Occipital lobe (tissue), 2 donors: ENCODE data around the gene LXN. TPM values are rescaled to one million over a fixed set of nuclear protein-coding genes. Genes with fewer than 3 reads are reported as not detected.

Source experiments
- DNase-seq: peaks from one replicate; lab custom pipeline; 2025; lab: John Stamatoyannopoulos, UW
- total RNA-seq: library from RNA; depleted of rRNA; stranded (reverse); fragments of >200 nt; gene quantifications from one replicate; pipeline ENCODE4 v1.2.3, GENCODE V29; 2014

LXN gene
- total RNA-seq, 1 donor from 2014 or later: 10.5 TPM

DNA sequence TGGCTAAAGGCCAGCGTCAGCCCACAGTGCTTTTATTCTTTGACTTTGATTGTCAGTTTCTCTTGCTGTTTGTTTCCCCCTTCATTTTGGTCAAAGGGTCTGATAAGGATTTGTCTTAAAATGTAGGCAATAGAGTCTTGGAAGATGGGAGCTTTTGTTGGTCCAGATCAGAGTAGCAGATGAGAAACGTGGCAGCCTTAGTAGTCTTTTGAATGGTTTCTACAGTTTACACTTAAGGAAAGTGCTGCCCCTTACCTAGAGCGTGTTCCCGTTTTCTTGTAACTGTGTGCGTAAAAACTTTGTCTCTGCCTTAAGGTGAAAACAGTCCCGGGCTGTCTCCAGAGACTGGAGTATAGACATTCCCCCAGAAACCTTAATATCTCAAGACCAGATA, 630 bp downstream of the LXN start:
- no peak for DNase-seq

DNA sequence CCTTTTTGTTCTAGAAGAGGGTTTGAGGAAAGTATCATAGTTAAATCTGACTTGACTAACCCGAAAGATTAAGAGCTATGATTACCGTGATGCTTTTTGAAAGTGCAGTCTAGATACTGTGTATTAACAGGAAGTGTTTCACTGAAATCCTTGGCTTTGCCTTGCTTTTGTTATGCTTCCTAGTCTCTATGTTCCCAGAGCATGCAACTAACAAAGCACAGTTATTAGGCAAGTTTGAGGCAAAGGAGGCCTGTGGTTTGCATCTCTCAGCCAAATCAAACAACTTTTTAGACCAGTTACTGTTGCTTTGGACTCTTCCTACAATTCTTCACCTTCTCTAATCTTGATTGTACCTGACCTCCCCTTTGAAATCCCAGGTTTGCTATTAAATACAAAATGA, 3.9 kb downstream of the LXN start:
- no peak for DNase-seq

DNA sequence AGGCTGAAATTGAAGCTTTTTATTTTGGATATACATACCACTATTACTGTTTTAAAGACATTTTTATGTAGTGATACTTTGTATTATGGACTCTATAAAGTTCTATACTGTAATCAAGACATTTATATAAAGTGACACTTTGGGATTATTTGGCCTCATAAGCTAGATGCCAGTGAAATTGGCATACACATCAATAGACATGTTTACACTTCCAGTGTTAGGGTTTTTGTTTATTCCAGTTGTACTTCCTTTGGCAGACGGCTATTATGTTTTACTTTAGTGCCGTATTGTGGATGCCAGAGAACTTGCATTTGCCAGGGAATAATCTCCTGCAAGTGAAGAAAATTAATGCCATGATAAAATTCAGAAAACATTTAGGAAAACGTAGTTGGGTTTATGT, 6.0 kb downstream of the LXN start:
- no peak for DNase-seq

DNA sequence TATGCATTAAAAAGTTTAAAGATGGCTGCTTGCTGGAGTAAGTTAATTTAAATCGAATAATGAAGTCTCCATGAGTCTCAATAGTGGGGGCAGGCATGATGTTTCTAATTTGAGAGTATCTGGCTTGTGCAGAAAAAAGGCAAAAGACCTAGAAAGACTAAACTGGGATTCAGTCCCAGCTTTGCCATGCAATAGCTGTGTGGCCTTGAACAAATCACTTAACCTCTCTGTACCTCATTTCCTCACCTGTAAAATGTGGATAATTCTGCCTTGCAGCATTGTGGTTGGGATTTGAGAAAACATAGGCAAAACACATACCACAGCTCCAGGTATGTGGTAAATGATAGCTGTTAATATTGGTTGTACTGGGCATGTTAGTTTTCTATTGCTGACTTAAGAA, 8.6 kb downstream of the LXN start:
- no peak for DNase-seq

DNA sequence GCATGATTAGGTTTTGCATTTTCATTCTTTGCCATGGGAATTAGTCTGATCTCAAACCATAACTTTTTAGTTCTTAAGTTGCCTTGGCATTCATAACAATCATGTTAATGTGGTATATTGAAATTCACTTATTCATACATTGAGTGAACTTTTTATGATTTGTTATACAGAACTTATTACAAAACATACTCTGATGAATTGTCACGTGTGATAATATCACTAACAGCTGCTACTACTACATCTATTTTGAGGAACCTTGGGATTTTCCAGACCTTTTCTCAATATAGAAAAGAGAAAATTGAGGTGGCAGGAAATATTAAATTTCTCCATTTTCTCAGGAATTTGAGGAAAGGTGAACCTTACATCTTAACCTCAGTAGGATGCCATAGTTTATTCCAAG, 9.2 kb downstream of the LXN start:
- no peak for DNase-seq

DNA sequence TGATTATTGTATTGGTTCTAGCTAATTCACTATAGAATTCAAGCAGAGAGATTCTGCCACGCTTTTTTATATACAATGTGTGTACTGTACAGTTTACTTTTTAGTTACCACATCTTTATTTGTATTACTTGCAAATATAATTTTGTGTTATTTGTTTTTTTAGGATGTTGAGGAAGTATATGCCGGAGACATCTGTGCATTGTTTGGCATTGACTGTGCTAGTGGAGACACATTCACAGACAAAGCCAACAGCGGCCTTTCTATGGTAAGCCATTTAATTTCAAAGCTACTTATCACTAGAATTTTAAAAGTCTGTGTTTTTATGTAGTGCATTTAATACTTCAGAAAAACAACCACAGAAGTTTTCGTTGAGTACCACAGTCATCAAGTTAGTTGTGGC, 11.7 kb downstream of the LXN start:
- DNase-seq: no peak

DNA sequence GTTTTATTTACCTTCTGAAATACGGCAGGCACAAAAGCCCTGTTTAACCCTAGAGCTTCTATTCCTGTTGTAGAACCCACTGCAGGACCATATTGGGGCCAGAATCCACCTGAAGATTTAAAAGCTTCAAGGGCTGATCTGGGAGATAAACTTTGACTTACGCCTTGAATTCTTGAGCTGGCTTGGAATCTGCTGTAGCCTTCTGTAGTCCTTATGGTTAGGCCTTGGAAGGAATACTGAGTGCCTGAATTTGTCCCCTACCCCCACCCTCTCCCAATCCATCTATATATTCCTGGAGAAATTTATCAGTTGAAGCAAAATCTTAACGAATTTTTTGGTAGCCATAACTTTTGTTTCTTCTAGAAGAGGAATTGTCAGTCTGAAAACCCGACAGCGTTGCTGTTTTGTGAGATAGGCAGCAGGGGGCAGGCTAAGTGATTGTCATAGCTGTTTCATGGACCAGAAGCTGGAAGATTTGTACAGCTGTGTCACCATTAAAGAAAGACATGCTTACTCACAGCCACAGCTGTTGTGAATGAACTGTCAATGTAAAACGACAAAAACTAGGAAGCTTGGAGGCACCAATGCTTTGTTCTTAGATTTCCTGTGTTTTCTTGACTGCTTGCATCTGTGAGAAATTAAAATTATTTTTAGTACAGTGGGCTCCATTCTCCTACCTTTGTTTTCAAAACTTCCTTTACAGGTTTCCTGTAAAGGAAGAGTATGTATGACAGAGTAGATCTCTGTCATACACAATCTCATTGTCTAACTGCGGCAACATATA, 12.8 kb downstream of the LXN start:
- DNase-seq: peak; percentile 12

DNA sequence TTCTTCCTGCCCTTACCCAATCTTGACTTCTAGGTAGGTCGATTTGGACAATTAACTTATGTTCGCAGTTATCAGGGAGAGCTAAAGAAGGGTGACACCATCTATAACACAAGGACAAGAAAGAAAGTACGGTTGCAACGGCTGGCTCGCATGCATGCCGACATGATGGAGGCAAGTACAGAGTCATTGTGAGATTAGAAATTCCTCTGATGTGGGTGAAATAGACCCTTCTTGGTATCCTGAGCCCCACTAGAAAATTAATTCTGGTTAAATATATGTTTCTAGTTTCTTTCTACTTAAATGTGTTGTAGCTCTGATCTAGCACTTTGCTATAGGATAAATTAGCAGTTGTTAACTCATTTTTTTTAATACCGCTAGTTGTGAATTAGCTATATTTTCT, 13.6 kb downstream of the LXN start:
- DNase-seq: no peak

DNA sequence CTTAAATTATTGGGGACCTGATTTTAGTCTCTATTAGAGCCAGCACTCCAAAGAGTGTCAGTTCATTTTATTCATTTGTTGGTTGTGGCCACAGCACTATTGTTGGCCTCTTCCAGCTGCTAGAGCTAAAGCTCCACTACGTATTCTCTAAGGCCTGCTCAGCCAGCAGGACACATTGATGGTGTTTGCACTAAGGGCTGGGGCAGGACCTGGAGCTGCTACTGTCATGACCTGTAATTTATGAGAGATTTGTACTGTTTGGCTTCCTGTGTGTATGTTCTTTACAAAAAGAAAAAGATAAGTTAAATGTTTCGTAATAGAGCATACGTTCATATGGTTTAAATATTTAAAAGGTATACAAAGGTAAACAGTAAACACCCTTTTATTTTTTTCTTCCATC, 20.0 kb downstream of the LXN start:
- DNase-seq: no peak

DNA sequence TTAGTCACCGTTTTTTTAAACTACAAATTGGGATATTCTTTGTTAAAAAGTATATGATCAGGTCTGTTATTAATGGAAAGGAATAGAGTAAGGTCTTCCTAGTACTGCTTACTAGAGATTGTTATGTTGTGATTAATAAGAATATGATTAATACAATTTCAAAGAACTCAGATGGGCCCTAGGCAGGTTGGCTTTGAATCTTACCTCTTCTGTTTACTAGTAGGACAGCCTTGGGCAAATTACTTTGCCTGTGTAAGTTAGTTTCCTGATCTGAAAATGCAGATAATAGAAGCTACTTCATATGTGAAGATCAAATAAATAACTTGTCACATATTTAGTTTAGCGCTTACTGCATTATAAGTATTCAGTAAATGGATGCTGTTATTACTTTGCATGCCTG, 21.3 kb downstream of the LXN start:
- no peak for DNase-seq

DNA sequence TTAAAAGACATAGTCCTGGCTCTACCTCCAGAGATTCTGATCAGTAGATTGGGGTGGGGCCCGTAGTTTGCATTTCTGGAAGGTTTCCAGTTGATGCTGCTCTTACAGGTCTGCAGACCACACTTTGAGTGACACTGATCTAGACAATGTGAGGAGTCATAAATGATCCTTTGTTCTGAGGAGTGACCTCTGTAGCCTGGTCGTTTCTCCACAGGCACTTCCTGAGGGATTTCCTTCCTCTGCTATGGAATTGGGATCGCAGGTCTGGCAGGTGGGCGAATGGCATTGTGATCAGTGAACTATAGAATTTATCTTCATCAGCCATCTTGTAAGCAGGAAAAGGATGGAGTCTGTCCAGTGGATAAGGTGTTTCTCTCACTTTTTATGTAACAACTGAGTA, 22.7 kb downstream of the LXN start:
- no peak for DNase-seq

DNA sequence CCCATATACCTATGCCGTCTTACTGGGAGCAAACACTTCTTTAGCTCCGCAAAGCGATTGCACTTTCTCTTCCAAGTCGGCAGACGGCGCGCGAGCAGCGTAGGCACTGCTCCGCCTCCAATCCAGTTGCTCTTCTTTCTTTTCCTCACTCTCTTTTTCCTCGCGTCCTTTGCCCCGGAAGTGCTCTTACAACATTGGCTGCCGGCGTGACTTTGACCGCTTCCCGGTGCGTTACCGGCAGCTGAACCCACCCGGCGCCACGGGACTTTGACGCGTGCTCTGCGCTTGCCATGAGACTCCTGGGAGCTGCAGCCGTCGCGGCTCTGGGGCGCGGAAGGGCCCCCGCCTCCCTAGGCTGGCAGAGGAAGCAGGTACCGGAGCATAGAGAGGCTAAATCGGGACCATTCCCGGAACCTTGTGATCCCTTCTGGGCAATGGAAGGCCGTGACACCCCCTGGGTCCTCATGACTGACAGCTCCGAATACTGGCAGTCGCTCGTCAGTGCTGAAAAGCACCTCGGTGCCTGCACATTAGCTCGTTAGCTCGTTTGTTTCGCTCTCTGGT, 28.0 kb downstream of the LXN start, which contains the start of gene GFM1:
Gene GFM1, plus strand, starts transcription at position 183 of the 564 bp plus-strand sequence. Its CDS starts 108 bp downstream, at position 291.
- peak; percentile 94 for DNase-seq

DNA sequence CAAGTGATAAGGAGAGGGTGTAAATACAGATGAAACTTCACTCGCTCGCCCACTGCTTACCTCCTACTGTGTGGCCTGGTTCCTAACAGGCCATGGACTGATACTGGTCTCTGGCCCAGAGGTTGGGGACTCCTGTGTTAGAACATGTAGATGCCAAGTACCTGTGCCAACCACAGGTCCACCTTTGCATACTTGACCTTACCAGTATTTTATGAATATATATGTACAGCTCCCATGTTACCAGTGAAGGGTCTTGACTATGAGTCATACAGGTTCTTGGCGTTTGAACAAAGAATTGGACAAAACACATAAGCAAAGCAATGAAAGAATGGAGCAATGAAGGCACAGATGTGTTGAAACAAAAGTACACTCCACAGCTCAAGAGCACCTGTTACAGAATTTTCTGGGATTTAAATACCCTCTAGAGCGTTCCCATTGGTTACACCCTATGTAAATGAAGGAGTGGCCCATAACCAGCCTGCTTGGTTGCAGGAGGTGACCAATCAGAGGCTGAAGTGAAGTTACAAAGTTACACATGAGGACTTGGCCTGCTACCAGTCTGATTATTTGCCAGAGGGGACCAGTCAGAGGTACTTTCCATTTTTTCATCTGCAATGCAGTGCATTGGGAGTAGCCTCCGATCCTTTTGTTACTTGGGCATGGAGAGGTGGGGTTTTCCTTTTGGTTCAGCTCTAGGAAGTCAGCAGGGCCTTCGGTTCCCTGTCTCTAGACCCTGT, 29.8 kb downstream of the LXN start:
- no peak for DNase-seq

DNA sequence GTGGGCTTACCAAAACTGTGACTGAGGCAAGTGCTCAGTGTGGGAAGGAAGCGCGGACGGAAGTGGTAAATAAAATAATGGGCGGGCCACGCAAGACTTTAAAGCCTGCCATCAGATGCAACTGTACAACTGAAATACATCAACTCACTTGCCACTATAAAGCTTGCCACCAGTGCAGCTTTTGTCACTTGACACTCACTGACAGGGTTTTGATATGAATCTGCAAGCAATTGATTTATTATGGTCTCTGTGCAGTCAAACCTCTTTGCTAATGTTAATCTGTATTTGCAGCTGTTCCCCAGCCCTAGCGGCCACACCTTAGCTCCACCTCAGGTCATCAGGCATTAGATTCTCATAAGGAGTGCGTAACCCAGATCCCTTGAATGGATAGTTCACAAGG, 30.4 kb downstream of the LXN start:
- DNase-seq: no peak

DNA sequence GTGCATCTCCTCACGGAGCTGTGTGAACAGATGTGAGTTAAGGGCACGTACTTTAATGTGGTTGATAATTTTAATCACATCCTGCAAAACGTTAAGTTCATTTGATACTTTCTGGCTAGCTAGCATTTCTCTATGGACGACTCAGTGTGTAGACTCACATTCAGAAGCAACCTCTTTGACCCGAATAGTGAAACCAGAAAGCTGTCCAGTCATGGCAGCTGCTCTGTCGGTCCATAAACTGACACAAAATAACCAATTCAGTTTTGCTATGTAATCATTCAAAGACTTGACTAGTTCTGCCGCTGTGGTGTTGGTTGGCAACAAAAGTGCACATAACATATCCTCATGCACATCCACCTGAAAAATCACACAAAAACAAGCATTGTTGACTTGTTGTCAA, 31.8 kb downstream of the LXN start:
- DNase-seq: no peak

DNA sequence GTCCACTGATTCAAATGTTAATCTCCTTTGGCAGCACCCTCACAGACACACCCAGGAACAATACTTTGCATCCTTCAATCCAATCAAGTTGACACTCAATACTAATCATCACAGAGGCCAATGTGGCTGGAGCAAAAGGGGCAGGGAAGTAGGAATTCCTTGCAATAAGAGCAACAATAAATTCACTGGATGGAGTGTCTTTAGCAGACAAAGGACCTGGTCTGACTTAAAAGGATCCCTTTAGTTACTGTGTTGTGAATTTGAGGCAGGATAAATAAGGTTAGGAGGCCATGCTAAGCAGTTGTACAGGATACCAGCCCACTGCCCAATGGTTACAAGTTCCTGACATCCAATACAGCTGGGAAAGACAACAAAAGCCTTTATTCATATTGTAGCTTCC, 40.5 kb downstream of the LXN start:
- DNase-seq: no peak

DNA sequence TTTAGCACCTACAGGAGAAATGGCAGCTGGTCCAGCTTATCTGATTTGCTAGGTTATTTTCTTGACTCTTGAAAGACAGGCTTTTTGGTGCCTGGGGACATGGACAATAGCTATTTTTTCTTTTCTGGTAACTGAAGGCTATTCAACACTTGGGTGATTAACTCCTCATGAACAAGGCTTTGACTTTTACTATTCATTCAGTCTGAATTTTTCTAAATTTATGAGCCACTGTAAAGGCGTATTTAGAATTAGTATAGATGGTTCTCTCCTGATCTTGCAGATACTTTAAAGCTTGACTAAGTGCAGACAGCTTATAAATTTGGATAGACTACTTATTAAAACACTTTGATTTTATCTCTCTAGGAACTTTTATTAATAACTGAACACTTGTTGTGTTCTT, 46.6 kb downstream of the LXN start:
- DNase-seq: no peak

DNA sequence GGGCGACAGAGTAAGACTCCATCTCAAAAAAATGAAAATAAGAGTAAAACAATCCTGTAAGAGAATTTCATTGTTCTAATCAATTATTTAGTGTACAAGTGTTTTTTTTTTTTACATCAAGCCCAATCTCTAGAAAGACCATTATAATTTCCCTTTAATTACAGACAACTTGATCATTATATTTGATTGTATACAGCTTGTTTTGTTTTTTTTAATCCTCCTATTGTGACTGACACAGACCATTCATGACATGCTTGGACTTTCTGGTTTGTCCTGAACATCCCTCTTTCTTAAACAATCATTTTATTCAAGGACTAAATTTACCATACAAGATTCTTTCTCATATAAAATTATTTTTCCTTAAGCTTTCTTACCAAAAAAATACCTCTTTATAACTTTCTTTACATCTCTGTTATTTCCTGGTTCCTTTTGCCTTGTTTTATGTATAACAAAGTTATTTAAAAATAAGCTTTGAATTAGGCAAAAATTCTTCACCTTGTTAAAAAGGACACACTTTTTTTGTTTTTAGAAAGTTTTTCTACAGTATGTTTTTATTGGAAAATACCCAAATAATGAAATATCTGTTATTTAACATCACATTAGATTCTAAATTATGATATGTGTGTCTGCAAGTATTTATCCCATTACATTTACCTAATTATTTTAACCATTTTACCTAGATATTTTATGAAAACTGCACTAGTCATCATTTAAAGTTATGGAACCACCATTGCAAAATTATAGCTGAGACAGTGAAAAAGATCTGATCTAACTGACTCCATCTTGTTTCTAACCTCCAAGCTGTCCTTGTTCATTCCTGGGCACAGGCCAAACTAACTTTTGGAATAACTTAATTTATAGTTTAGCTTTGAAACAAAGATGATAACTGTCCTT, 54.2 kb downstream of the LXN start:
- no peak for DNase-seq
